Body of pancreas (tissue), 4 donors: ENCODE measurements around the gene CTDSP2.

Experiments
- POLR2A ChIP-seq, 3 donors: fragments of 450-650 bp; IDR thresholded peaks; one replicate each; pipeline ENCODE4 v1.6.1; 2016; ENCODE audit warnings: antibody characterized with exemption in 3 of 3, mild to moderate bottlenecking in 2 of 3
- TF ChIP-seq, protein P1 (sequence below), 7 experiments: fragments of 450-650 bp in 4 of 7; fragments of 200-600 bp in 3 of 7; sonication (generic) in 3 of 7; IDR thresholded peaks; one replicate each; pipeline ENCODE4 v1.5.1; 2016 to 2019; ENCODE audit warnings: antibody characterized with exemption in 7 of 7

DNA sequence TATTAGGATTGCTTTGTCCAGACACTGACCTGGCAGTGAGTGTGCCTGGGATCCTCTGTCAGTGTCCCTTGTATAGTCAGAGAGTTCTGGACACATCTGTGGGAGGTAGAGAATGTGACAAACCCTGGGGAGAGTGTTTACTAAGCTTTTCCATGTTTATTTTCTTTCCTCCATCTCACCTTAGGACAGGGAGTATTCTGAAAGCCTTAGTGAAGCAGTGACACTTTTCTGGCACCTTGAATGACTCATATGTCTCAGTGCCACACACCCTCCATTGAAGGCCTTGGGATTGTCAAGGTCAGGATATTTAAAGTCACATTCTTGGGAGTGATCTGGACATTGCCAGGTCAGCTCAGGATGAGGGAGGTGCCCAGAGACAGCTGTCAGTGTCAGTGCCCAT, 34.9 kb upstream of the CTDSP2 start:
- TF ChIP-seq, protein P1, sequence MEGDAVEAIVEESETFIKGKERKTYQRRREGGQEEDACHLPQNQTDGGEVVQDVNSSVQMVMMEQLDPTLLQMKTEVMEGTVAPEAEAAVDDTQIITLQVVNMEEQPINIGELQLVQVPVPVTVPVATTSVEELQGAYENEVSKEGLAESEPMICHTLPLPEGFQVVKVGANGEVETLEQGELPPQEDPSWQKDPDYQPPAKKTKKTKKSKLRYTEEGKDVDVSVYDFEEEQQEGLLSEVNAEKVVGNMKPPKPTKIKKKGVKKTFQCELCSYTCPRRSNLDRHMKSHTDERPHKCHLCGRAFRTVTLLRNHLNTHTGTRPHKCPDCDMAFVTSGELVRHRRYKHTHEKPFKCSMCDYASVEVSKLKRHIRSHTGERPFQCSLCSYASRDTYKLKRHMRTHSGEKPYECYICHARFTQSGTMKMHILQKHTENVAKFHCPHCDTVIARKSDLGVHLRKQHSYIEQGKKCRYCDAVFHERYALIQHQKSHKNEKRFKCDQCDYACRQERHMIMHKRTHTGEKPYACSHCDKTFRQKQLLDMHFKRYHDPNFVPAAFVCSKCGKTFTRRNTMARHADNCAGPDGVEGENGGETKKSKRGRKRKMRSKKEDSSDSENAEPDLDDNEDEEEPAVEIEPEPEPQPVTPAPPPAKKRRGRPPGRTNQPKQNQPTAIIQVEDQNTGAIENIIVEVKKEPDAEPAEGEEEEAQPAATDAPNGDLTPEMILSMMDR (IDR thresholded peaks at IDR 0.05) = no peak
- TF ChIP-seq POLR2A (IDR thresholded peaks at IDR 0.05) = no peak
